Loucy (cell line): ENCODE measurements around the gene CYB5D1.
A peak's percentile ranks its signal among the peaks of the same experiment; 100 is the strongest.

Experiments used
- H2AFZ ChIP-seq: fragments of 200-600 bp; sonication (generic); 2 replicates; pipeline ENCODE4 v1.6.0; 2016; ENCODE audit warnings: antibody characterized with exemption, mild to moderate bottlenecking, low read length, moderate library complexity
- H3F3A ChIP-seq: fragments of 200-600 bp; 2 replicates; pipeline ENCODE4 v1.6.0; 2016; ENCODE audit warnings: antibody characterized with exemption, low read depth, mild to moderate bottlenecking
- H3K27me3 ChIP-seq: fragments of 200-600 bp; sonication (generic); 2 replicates; pipeline ENCODE4 v1.6.1; 2014; ENCODE audit warnings: low read length, mild to moderate bottlenecking; ENCODE audit not compliant: insufficient read depth, poor library complexity, severe bottlenecking
- H3K36me3 ChIP-seq: fragments of 200-600 bp; sonication (generic); 2 replicates; pipeline ENCODE4 v1.6.1; 2016; ENCODE audit warnings: low read length; ENCODE audit not compliant: insufficient read depth
- H3K4me1 ChIP-seq: fragments of 200-600 bp; sonication (generic); 2 replicates; pipeline ENCODE4 v1.5.1; 2014; ENCODE audit warnings: low read length, mild to moderate bottlenecking; ENCODE audit not compliant: insufficient read depth, poor library complexity, severe bottlenecking
- H3K4me2 ChIP-seq: fragments of 200-600 bp; sonication (generic); 2 replicates; pipeline ENCODE4 v1.6.0; 2014; ENCODE audit warnings: antibody characterized with exemption, low read length, low read depth, mild to moderate bottlenecking; ENCODE audit not compliant: poor library complexity, severe bottlenecking
- H3K4me3 ChIP-seq: fragments of 200-600 bp; sonication (generic); 2 replicates; pipeline ENCODE4 v1.5.1; 2014; ENCODE audit warnings: low read length, mild to moderate bottlenecking, mixed read lengths; ENCODE audit not compliant: poor library complexity, severe bottlenecking
- H3K79me2 ChIP-seq: fragments of 200-600 bp; sonication (generic); 2 replicates; pipeline ENCODE4 v1.6.1; 2014; ENCODE audit warnings: low read length; ENCODE audit not compliant: insufficient read depth
- H3K9ac ChIP-seq: fragments of 200-600 bp; sonication (generic); 2 replicates; pipeline ENCODE4 v1.6.0; 2014; ENCODE audit warnings: mild to moderate bottlenecking, low read depth, low read length, moderate library complexity; ENCODE audit not compliant: poor library complexity, severe bottlenecking
- H3K9me2 ChIP-seq: fragments of 200-600 bp; sonication (generic); replicated peaks from 2 replicates; pipeline ENCODE4 v1.6.1; 2016; ENCODE audit warnings: low read depth, low read length, mixed read lengths
- H3K9me3 ChIP-seq: fragments of 200-600 bp; sonication (generic); 2 replicates; pipeline ENCODE4 v1.6.1; 2014; ENCODE audit warnings: mild to moderate bottlenecking, antibody characterized with exemption, low read length, low read depth; ENCODE audit not compliant: insufficient read depth
- H4K20me1 ChIP-seq: fragments of 200-600 bp; sonication (generic); 2 replicates; pipeline ENCODE4 v1.6.0; 2014; ENCODE audit warnings: antibody characterized with exemption, low read length, mild to moderate bottlenecking; ENCODE audit not compliant: insufficient read depth, poor library complexity, severe bottlenecking
- CTCF ChIP-seq: fragments of 200-600 bp; sonication (generic); conservative IDR thresholded peaks from 2 replicates; pipeline ENCODE4 v1.5.1; 2014; ENCODE audit warnings: mild to moderate bottlenecking, antibody characterized with exemption, low read length
- EZH2phosphoT487 ChIP-seq: fragments of 200-600 bp; IDR thresholded peaks from 2 replicates; pipeline ENCODE4 v1.6.1; 2018; ENCODE audit warnings: antibody characterized with exemption, mild to moderate bottlenecking, moderate library complexity, borderline replicate concordance

CYB5D1 gene

DNA sequence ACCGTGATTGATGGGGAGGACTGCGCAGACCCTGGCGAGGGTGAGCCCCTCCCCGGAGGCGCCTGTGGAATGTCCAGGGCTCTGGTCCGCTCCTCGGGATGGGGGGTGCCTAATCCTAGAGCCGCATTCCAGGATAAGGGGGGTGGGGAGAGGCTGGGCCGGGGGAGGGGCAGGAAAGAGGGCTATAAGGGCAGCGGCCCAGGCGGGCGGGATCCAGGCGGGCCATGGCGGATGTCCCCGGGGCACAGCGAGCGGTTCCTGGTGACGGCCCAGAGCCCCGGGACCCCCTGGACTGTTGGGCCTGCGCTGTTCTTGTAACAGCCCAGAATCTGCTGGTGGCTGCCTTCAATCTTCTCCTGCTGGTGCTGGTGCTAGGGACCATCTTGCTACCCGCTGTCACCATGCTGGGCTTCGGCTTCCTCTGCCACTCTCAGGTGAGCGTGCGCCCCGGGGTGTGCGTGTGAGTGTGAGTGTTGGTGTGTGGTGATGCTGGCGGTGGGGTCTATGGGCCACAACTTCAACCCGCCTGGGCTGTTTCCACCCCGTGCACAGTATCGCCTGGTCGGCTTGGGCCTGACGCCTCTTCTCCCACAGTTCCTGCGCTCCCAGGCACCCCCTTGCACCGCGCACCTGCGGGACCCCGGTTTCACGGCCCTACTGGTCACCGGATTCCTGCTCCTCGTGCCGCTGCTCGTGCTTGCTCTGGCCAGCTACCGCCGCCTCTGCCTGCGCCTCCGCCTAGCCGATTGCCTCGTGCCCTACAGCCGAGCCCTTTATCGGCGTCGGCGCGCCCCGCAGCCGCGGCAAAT lies 2.7 kb upstream of the CYB5D1 start, which contains the start of gene TMEM88:
Gene TMEM88, plus strand, starts transcription at position 216 of the 809 bp plus-strand sequence. Its CDS starts 9 bp downstream, at position 225.
- Histone ChIP-seq H3K4me1 (peaks cover 19% of the 10 kb centered on the region), H3K9me3 (no peaks in the 10 kb centered on the region), H3K4me3 (no peak within 1 kb of the TSS), H3K27me3 (no peaks in the 10 kb centered on the region), H3K79me2 (0 out of 2 replicates have a peak, but pooled peaks cover 14% of the 10 kb centered on the region), H3F3A (no peaks in the 10 kb centered on the region), H2AFZ (no peak within 1 kb of the TSS), H3K4me2 (no peak within 1 kb of the TSS), H4K20me1 (peaks cover 13% of the 10 kb centered on the region), H3K9me2 (no peaks in the 10 kb centered on the region), H3K36me3 (peaks cover 31% of the 10 kb centered on the region; the same call in 1 of the 2 replicates), H3K9ac (peak within 1 kb of the TSS; percentile 71)
- TF ChIP-seq CTCF = no peak
- no peak for TF ChIP-seq EZH2phosphoT487

DNA sequence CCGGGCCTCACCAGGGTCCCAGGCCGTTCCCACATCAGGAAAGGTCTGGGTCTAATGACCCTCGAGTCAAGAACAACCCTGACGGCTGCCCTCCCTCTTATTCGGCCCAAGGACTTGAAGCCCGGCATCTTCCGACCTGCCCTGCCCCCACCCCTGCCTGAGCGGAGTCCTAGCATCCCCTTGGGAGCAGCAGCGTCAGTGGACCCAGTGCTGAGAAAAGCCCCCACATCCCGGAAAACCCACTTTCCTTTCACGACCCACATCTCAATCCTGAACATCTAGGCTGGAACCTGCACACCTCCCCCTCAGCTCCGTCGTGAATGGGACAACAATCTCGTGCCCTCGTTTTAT lies 2.2 kb upstream of the CYB5D1 start:
- H3K79me2 ChIP-seq = peaks cover 14% of the 10 kb centered on the region; the same call in 1 of the 2 replicates
- no peaks in the 10 kb centered on the region for H3K27me3 ChIP-seq
- peaks cover 19% of the 10 kb centered on the region for H3K4me1 ChIP-seq
- no peaks in the 10 kb centered on the region for H3F3A ChIP-seq
- H3K4me2 ChIP-seq = no peak overlapping the region
- H3K36me3 ChIP-seq = peaks cover 25% of the 10 kb centered on the region; the same call in 1 of the 2 replicates
- peaks cover 11% of the 10 kb centered on the region for H4K20me1 ChIP-seq
- TF ChIP-seq CTCF (no peak), EZH2phosphoT487 (no peak)
- H3K4me3 ChIP-seq = no peak overlapping the region
- H3K9ac ChIP-seq = no peak overlapping the region
- H2AFZ ChIP-seq = no peak overlapping the region
- no peaks in the 10 kb centered on the region for H3K9me3 ChIP-seq
- H3K9me2 ChIP-seq = no peaks in the 10 kb centered on the region

DNA sequence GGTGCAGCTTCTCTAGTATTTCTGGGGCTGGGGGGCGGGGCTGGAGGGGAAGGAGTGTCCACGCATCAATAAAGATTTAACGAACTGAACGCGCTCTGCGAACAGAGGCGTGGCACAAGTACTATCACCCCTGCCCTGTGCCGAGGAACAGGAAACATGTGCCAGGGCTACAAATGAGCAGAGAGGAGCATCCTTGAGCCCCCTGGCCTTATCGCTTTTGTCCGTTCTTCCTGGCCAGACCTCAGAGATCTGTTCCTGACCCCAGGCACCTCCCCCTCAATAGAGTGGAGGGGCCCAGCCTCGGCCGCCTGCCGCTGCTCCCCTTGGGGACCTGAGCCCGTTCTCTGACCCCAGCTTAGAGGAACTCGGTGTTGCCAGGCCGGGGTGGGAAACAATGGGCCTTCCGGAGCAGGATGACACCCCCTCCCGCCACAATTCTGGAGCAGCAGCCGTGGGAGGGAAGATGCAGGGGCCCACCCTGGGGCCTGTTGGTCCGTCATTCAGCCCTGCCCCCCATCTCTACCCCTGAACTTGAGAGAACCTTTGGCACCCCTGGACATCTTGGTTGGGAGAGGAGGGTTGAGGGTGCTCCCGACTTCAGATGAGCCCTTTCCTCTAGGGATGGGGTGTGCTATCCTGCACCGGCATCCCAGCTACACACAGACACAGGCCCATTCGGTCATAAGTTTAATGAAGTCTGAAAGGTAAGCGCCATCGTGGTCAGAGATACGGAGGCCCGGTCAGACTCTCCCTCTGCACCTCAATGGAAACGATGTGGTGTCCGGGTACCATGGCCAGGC lies 1.6 kb upstream of the CYB5D1 start:
- Histone ChIP-seq H4K20me1 (peaks cover 9% of the 10 kb centered on the region), H3K79me2 (peaks cover 14% of the 10 kb centered on the region; the same call in 1 of the 2 replicates), H3K9ac (peak overlapping the region; percentile 71), H3K4me3 (peak overlapping the region; percentile 76), H3K4me2 (peak overlapping the region; percentile 92), H3K4me1 (peaks cover 19% of the 10 kb centered on the region), H3K9me2 (no peaks in the 10 kb centered on the region), H3F3A (no peaks in the 10 kb centered on the region), H3K27me3 (no peaks in the 10 kb centered on the region), H3K9me3 (no peaks in the 10 kb centered on the region), H3K36me3 (peaks cover 19% of the 10 kb centered on the region; the same call in 1 of the 2 replicates), H2AFZ (no peak overlapping the region)
- TF ChIP-seq EZH2phosphoT487 (no peak), CTCF (no peak)
